NB4 (cell line): ENCODE data around the gene KRTAP5-7.

ENCODE experiments used
- CTCF ChIP-seq: IDR thresholded peaks from one replicate; pipeline ENCODE4 v1.5.1; 2012; ENCODE audit warnings: low read depth, low read length
- MAX ChIP-seq: IDR thresholded peaks from 2 replicates; pipeline ENCODE4 v1.6.1; 2011; ENCODE audit warnings: low read depth, low read length
- MYC ChIP-seq: IDR thresholded peaks from 2 replicates; pipeline ENCODE4 v1.6.1; 2011; ENCODE audit warnings: low read depth, low read length
- POLR2A ChIP-seq: IDR thresholded peaks from 2 replicates; pipeline ENCODE4 v1.6.1; 2011; ENCODE audit warnings: mild to moderate bottlenecking; ENCODE audit not compliant: insufficient read length; ENCODE audit errors: extremely low read depth

GRCh38 chr11:71532036-71532610 is 5.1 kb downstream of the KRTAP5-7 start:
- TF ChIP-seq CTCF (no peak), POLR2A (no peak), MAX (no peak), MYC (no peak)
